T-helper 2 cell (primary cell): ENCODE measurements around the gene ZNF343.

Experiments
- DNase-seq, 5 experiments: peaks; one replicate each; pipeline versions ENCODE4 v3.0.0 to v3.0.0-alpha.2; 2012 to 2022

ZNF343 gene

DNA sequence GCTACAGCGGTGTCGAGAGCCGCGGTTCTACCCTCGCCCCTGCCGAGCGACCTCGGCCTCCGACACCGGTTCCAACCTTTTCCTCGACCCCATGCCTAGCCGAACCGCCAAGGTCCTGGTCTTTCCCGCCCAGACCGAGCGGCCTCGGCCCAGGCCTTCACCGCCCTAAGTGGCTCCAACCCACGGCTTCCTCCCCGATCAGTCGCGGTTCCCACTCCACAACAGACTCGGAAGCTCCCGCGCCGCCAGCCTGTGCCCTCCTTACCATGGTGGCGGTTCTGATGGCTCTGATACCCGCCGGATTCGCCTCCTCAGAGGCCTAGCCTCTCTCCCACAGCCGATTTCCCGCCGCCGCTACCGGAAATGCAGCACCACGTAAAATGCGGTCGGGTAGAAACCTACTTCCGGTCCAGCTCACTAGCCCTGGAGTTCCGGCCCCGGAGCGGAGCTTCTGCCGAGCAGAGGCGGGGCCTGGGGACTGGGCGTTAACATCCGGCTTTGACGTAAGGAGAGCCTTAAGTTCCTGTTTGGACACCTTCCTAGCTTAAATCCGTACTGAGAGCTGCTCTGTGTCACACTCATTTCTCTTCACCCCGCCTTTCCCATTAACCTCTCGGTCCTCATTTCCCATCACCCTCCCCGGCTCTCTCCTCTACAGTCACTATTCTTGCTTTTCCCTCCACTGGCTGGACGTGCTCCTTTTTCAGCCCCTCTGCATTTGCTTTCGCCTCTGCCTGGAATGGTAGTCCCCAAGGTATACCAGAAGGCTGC, 38.1 kb downstream of the ZNF343 start, which contains the start of gene SNRPB:
SNRPB (minus strand) TSS at position 367 of the 771 bp plus-strand sequence; CDS start at position 268, 99 bp downstream.
- DNase-seq: peak; percentile 85 to 99 (median 94)

- DNase-seq: peak; percentile 13 to 84 (median 51)
Observed at GRCh38 chr20:2469991-2470422, 38.7 kb downstream of the ZNF343 start.

DNA sequence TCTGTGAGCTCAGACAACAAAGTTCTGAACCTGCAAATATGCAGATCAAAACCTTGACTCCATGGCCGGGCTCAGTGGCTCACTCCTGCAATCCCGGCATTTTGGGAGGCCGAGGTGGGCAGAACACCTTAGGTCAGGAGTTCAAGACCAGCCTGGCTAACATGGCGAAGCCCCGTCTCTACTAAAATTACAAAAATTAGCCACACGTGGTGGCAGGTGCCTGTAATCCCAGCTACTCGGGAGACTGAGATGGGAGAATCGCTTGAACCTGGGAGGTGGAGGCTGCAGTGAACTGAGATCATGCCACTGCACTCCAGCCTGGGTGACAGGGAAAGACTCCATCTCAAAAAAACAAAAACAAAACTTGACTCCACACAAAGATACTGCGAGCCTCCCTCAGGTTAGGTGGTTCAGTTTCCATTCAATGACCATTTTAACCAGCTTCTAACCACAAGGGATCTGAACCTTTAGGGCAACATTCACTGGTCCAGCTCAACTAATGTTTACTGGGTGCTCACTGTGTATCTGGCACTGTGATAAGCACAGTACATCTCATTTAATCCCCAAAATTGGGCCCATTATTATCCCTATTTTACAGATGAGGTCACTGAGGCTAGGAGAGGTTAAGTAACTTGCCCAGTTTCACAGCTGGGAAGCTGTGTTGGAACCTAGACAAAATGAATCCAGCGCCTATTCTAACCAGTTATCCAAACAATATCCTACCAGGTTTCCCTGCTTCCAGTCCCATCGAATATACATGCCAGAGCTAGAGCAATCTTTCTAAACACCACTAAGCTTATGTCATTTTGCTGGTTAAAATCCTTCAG, 39.9 kb downstream of the ZNF343 start:
- no peak for DNase-seq

- no peak for DNase-seq
Observed at GRCh38 chr20:2467412-2467811, 41.3 kb downstream of the ZNF343 start.

DNA sequence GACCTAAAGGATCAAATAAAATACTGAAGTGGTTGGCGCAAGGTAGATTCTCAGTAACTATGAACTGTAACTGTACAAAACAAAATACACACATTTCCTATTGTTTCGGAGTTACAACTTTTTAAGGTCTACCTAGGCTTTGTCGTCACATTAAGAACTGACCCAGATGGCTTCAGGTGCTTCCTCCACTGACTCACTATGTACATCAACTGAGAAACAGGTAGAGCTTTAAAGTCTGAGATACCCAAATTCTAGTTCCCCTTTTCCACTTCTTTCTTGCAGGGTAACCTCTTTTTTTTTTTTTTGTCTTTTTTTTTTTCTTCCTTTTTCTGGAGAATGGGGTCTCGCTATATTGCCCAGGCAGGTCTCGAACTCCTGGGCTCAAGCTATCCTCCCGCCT, 43.6 kb downstream of the ZNF343 start:
- DNase-seq: no peak

GRCh38 chr20:2463616-2464365, 44.9 kb downstream of the ZNF343 start:
- DNase-seq: no peak

GRCh38 chr20:2462484-2462883, 46.2 kb downstream of the ZNF343 start:
- DNase-seq: no peak

- DNase-seq: no peak
Observed at GRCh38 chr20:2460752-2461424, 47.8 kb downstream of the ZNF343 start.

- DNase-seq: no peak
Observed at GRCh38 chr20:2459981-2460751, 48.5 kb downstream of the ZNF343 start.

- no peak for DNase-seq
Observed at GRCh38 chr20:2458919-2459499, 49.7 kb downstream of the ZNF343 start.

- DNase-seq: no peak
Observed at GRCh38 chr20:2455771-2456497, 52.8 kb downstream of the ZNF343 start.

- DNase-seq: no peak
Observed at GRCh38 chr20:2453792-2454191, 54.9 kb downstream of the ZNF343 start.

- DNase-seq: peak in 4 of 5 experiments; percentile 10 to 55 (median 47)
Observed at GRCh38 chr20:2451939-2452732, 56.6 kb downstream of the ZNF343 start.

GRCh38 chr20:2451422-2451821, 57.3 kb downstream of the ZNF343 start:
- DNase-seq: no peak

- DNase-seq: peak in 1 of 5 experiments; percentile 74
Observed at GRCh38 chr20:2449386-2449785, 59.3 kb downstream of the ZNF343 start.

DNA sequence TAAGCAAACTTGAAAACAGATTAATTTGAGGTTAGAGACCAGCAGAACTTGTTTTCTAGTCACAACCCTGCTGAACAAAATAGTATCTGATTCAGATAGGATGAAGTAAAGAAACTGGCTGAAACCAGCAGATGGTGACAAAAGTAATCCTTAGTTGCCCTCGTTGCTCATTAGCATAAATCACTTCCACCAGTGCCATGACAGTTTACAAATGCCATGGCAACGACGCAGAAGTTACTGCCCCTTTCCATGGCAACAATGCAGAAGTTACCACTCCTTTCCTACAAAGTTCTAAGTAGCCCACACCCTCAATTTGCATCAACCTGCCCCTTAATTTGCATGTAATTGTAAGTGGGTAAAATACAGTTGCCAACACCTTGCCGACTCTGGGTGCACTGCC, 61.9 kb downstream of the ZNF343 start:
- DNase-seq: no peak
